IPS DF 4.7 (cell line): ENCODE measurements around the gene HAUS2.

Source experiments
- DNase-seq: peaks from one replicate; pipeline ENCODE4 v3.0.0-alpha.2; 2013; ENCODE audit warnings: low spot score; ENCODE audit errors: extremely low read depth

The HAUS2 gene

GRCh38 chr15:42605796-42606195 is 57.2 kb downstream of the HAUS2 start:
- no peak for DNase-seq

- no peak for DNase-seq
Measured at GRCh38 chr15:42608110-42608531, 59.5 kb downstream of the HAUS2 start.

- DNase-seq: no peak
Measured at GRCh38 chr15:42608752-42609488, 60.3 kb downstream of the HAUS2 start.

GRCh38 chr15:42611532-42611931 is 62.9 kb downstream of the HAUS2 start:
- DNase-seq: no peak

- no peak for DNase-seq
Measured at GRCh38 chr15:42612367-42612912, 63.8 kb downstream of the HAUS2 start.

GRCh38 chr15:42616107-42616506 is 67.5 kb downstream of the HAUS2 start:
- DNase-seq: no peak
